Esophagus squamous epithelium (tissue), 5 donors: Measurements from ENCODE around the gene GAREM2. TPM values are rescaled to one million over a fixed set of nuclear protein-coding genes. Genes with fewer than 3 reads are reported as not detected.

Experiments
- DNase-seq: peaks from one replicate; lab custom pipeline; 2025; lab: John Stamatoyannopoulos, UW
- H3K27ac ChIP-seq, 4 donors: fragments of 200-600 bp; sonication (generic); one replicate each; pipeline ENCODE4 v1.5.1; 2016 to 2019; ENCODE audit warnings: mild to moderate bottlenecking in 1 of 4
- H3K27me3 ChIP-seq, 4 donors: fragments of 200-600 bp; sonication (generic); 1 replicate in 3 of 4; 2 replicates in 1 of 4; pipeline versions ENCODE4 v1.5.1 to v1.6.0; 2017 to 2021; ENCODE audit warnings: antibody characterized with exemption in 1 of 4
- H3K36me3 ChIP-seq, 3 donors: fragments of 200-600 bp; sonication (generic); one replicate each; pipeline ENCODE4 v1.5.1; 2016 to 2019
- H3K4me1 ChIP-seq, 3 donors: fragments of 200-600 bp; sonication (generic); one replicate each; pipeline ENCODE4 v1.5.1; 2017 to 2019
- H3K4me3 ChIP-seq, 4 donors: fragments of 200-600 bp; sonication (generic); 1 replicate in 3 of 4; 2 replicates in 1 of 4; pipeline ENCODE4 v1.5.1; 2016 to 2019; ENCODE audit warnings: mild to moderate bottlenecking in 2 of 4, moderate library complexity in 1 of 4
- H3K9me3 ChIP-seq, 3 donors: fragments of 200-600 bp; sonication (generic); one replicate each; pipeline ENCODE4 v1.5.1; 2016 to 2019
- CTCF ChIP-seq, 6 experiments: fragments of 450-650 bp in 4 of 6; fragments of 200-600 bp in 2 of 6; sonication (generic) in 2 of 6; IDR thresholded peaks; one replicate each; pipeline ENCODE4 v1.5.1; 2016 to 2019; ENCODE audit warnings: antibody characterized with exemption in 6 of 6, mild to moderate bottlenecking in 4 of 6, moderate library complexity in 4 of 6
- POLR2A ChIP-seq, 4 donors: fragments of 450-650 bp; IDR thresholded peaks; one replicate each; pipeline ENCODE4 v1.6.1; 2017; ENCODE audit warnings: antibody characterized with exemption in 4 of 4, mild to moderate bottlenecking in 4 of 4, moderate library complexity in 3 of 4
- WGBS, 2 donors: methylation state at CpG; one replicate each; pipeline ENCODE4 v1.1.5; 2018; 5-methylcytosine and 5-hydroxymethylcytosine counted together
- intact Hi-C: fragments of 100-400 bp; cut with DNase I; formaldehyde crosslinking; loops from one replicate; pipeline ENCODE4 v1.15.0; 2022
- total RNA-seq, 4 donors: library from RNA; depleted of rRNA; stranded (reverse); fragments of >200 nt; gene quantifications; one replicate each; pipeline ENCODE4 v1.1.0, GENCODE V29; 2016
- donor health status: DM: yes; HTN: yes; CAD: no.

GAREM2 gene
- total RNA-seq, 4 donors from 2014 or later, result 0.19 to 1.5 (median 0.89) TPM

DNA sequence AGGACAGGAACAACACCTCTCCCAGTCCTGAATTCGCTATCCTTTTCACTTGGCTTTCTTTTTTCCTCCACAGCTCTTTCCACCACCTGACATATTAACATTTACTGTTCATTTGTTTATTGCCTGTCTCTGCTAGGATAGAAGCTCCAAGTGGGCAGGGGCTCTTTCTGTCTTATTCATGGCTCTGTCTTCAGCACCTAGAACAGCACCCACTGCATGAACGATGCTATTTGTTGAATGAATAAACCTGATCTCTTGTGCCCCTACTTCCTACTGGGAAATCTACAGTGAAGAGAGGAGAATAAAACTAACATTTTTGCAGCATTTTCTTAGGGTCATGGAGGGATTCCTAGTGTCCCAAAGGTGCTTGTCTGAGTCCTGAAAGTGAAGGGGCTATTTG lies 24.4 kb upstream of the GAREM2 start:
- intact Hi-C loops, result loop anchor here (5.0 to 10.0 kb wide), 2 partner anchors 161 to 194 kb away; no protein-coding TSS in a partner anchor
- Histone ChIP-seq H3K27me3 (peaks cover 0 to 16% (median 0%) of the 10 kb centered on the region in 4 donors), H3K4me1 (peaks cover 4 to 16% (median 4%) of the 10 kb centered on the region in 3 donors), H3K9me3 (no peaks in the 10 kb centered on the region), H3K27ac (no peak overlapping the region), H3K4me3 (no peak overlapping the region), H3K36me3 (no peaks in the 10 kb centered on the region)
- TF ChIP-seq CTCF (IDR thresholded peaks at IDR 0.05) (no peak), POLR2A (IDR thresholded peaks at IDR 0.05) (no peak)
- no peak for DNase-seq
- WGBS, 2 donors, result 38 to 43% methylated on average over 2 of the region's 2 CpGs

DNA sequence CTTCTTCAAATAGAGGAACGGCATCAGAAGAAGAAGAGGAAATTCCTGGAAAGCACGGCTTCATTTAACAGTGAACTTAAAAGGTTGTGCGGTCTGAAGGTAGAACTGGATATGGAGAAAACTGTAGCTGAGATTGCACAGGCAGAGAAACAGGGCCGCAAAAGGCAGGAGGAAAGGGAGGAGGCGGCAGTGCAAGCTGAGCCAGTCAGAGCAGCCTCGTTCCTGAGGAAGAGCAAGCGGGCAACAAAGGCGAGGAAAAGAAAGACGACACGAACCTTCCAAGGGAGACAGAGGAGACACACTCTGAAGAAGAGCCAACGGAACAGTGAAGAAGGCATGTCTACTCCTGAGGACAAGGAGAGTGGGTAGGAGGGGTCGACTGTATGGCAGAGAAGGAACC lies 22.6 kb upstream of the GAREM2 start:
- DNase-seq, result no peak
- no peak for TF ChIP-seq CTCF (IDR thresholded peaks at IDR 0.05)
- TF ChIP-seq POLR2A (IDR thresholded peaks at IDR 0.05), result no peak
- no peak overlapping the region for H3K27ac ChIP-seq
- no peak overlapping the region for H3K4me3 ChIP-seq
- 76% methylated on average over 12 of the region's 12 CpGs for WGBS, 2 donors
- peaks cover 0 to under 1% (median 0%) of the 10 kb centered on the region in 3 donors for H3K4me1 ChIP-seq
- no peaks in the 10 kb centered on the region for H3K36me3 ChIP-seq
- peaks cover 0 to 7% (median 0%) of the 10 kb centered on the region in 3 donors for H3K9me3 ChIP-seq
- H3K27me3 ChIP-seq, result peaks cover 0 to 16% (median 0%) of the 10 kb centered on the region in 4 donors
- intact Hi-C loops, result no loop called here

GRCh38 chr2:26157580-26157979 lies 15.3 kb upstream of the GAREM2 start:
- Histone ChIP-seq H3K9me3 (peaks cover 0 to 7% (median 0%) of the 10 kb centered on the region in 3 donors), H3K4me3 (no peak overlapping the region), H3K27ac (no peak overlapping the region), H3K27me3 (no peaks in the 10 kb centered on the region), H3K36me3 (no peaks in the 10 kb centered on the region), H3K4me1 (no peaks in the 10 kb centered on the region)
- WGBS, 2 donors, result 89 to 94% methylated on average over 5 of the region's 5 CpGs
- TF ChIP-seq POLR2A (IDR thresholded peaks at IDR 0.05) (no peak), CTCF (IDR thresholded peaks at IDR 0.05) (no peak)
- DNase-seq, result no peak
- intact Hi-C loops, result no loop called here

GRCh38 chr2:26161926-26162325 lies 11.0 kb upstream of the GAREM2 start:
- H3K4me1 ChIP-seq, result no peaks in the 10 kb centered on the region
- no peak for DNase-seq
- TF ChIP-seq CTCF (IDR thresholded peaks at IDR 0.05), result no peak
- TF ChIP-seq POLR2A (IDR thresholded peaks at IDR 0.05), result no peak
- no peaks in the 10 kb centered on the region for H3K27me3 ChIP-seq
- no peaks in the 10 kb centered on the region for H3K36me3 ChIP-seq
- H3K27ac ChIP-seq, result no peak overlapping the region
- no peaks in the 10 kb centered on the region for H3K9me3 ChIP-seq
- WGBS, 2 donors, result 86 to 90% methylated on average over 7 of the region's 7 CpGs
- intact Hi-C loops, result no loop called here
- H3K4me3 ChIP-seq, result no peak overlapping the region

DNA sequence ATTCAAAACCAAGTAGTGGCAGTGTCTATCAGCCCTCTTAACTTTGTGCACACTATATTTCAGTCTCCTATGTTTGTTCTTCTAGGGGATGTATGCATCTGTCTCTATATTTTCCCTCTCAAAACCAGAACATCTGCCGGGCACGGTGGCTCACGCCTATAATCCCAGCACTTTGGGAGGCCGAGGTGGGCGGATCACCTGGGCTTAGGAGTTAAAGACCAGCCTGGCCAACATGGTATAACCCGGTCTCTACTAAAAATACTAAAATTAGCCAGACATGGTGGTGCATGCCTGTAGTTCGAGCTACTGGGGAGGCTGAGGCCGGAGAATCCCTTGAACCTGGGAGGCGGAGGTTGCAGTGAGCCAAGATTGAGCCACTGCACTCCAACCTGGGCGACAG lies 9.9 kb upstream of the GAREM2 start:
- WGBS, 2 donors, result 78 to 82% methylated on average over 6 to 7 of the region's 10 CpGs
- DNase-seq, result no peak
- H3K4me3 ChIP-seq, result no peak overlapping the region
- H3K9me3 ChIP-seq, result no peaks in the 10 kb centered on the region
- intact Hi-C loops, result no loop called here
- H3K27ac ChIP-seq, result no peak overlapping the region
- no peaks in the 10 kb centered on the region for H3K4me1 ChIP-seq
- H3K36me3 ChIP-seq, result no peaks in the 10 kb centered on the region
- no peak for TF ChIP-seq POLR2A (IDR thresholded peaks at IDR 0.05)
- H3K27me3 ChIP-seq, result no peaks in the 10 kb centered on the region

DNA sequence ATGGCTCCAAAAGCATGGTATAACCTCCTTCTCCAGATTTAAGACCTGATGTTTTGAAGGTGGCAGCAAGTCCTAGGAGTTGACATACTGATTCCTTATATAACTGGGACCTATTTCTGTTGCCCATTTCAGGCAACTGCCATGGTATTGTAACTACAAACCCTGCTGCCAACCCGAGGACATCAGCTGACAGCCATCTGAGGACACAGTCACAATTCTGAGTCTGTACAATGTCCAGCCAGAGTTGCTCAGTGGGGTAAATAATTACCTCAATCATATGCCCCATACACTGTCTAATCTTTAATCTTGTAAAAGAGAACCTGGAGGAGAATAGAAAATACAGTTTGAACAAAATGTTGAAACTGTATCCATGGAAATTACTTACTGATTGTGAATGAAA lies 8.7 kb upstream of the GAREM2 start:
- Histone ChIP-seq H3K4me1 (no peaks in the 10 kb centered on the region), H3K9me3 (no peaks in the 10 kb centered on the region), H3K27ac (no peak overlapping the region), H3K36me3 (no peaks in the 10 kb centered on the region), H3K4me3 (no peak overlapping the region), H3K27me3 (no peaks in the 10 kb centered on the region)
- DNase-seq, result no peak
- 8 to 50% methylated on average over 1 of the region's 1 CpG for WGBS, 2 donors
- TF ChIP-seq CTCF (IDR thresholded peaks at IDR 0.05) (no peak), POLR2A (IDR thresholded peaks at IDR 0.05) (no peak)
- intact Hi-C loops, result no loop called here
